ENCODE measurements around the gene GATA5. TPM values are rescaled to one million over a fixed set of nuclear protein-coding genes. Genes with fewer than 3 reads are reported as not detected.

Gene GATA5
- total RNA-seq, 1 experiment from 2014 or later = 0.96 TPM

- POLR2A ChIA-PET (ENCODE audit: unreplicated experiment) = interaction anchor here (0.6 kb wide), 1 partner anchor 123 kb away, joined by 5 read pairs; no protein-coding TSS in a partner anchor
- no peak for DNase-seq
- CTCF ChIA-PET = interaction anchor here (0.6 kb wide), 1 partner anchor 14 kb away, joined by 5 read pairs; no protein-coding TSS in a partner anchor
- Histone ChIP-seq H3K27me3 (ENCODE audit: insufficient read depth, low read depth) (no peaks in the 10 kb centered on the region), H3K9me2 (ENCODE audit: insufficient read depth) (no peaks in the 10 kb centered on the region), H3K4me2 (no peak overlapping the region), H3K4me3 (no peak overlapping the region), H3K27ac (no peak overlapping the region), H4K20me1 (ENCODE audit: insufficient read depth) (no peaks in the 10 kb centered on the region; the same call in 1 of the 2 replicates), H2AFZ (no peak overlapping the region), H3K9me3 (ENCODE audit: insufficient read depth, low read depth) (no peaks in the 10 kb centered on the region), H3K79me2 (ENCODE audit: low read depth) (no peaks in the 10 kb centered on the region), H3K4me1 (replicated peaks; ENCODE audit: insufficient read depth) (no peaks in the 10 kb centered on the region), H3F3A (ENCODE audit: insufficient read depth, low read depth) (peaks cover 4% of the 10 kb centered on the region; the same call in 1 of the 2 replicates), H3K36me3 (ENCODE audit: low read depth) (no peaks in the 10 kb centered on the region)
- TF ChIP-seq EZH2 (IDR thresholded peaks at IDR 0.05; ENCODE audit: low read depth) (no peak), CTCF (conservative IDR thresholded peaks at IDR 0.05) (no peak)
- BruUV-seq (replicated peaks) = no TSS peak
- intact Hi-C loops (cut with micrococcal nuclease; ENCODE audit: unreplicated experiment) = no loop called here
Observed at GRCh38 chr20:62506087-62506486, 30.3 kb upstream of the GATA5 start.

- Histone ChIP-seq H3K4me1 (replicated peaks; ENCODE audit: insufficient read depth) (no peaks in the 10 kb centered on the region), H3K9me2 (ENCODE audit: insufficient read depth) (no peaks in the 10 kb centered on the region), H3F3A (ENCODE audit: insufficient read depth, low read depth) (peaks cover 7% of the 10 kb centered on the region), H3K27ac (no peak overlapping the region), H3K4me3 (no peak overlapping the region), H4K20me1 (ENCODE audit: insufficient read depth) (no peaks in the 10 kb centered on the region; the same call in 1 of the 2 replicates), H3K27me3 (ENCODE audit: insufficient read depth, low read depth) (no peaks in the 10 kb centered on the region), H3K79me2 (ENCODE audit: low read depth) (no peaks in the 10 kb centered on the region), H3K9me3 (ENCODE audit: insufficient read depth, low read depth) (no peaks in the 10 kb centered on the region), H3K36me3 (ENCODE audit: low read depth) (no peaks in the 10 kb centered on the region), H2AFZ (no peak overlapping the region), H3K4me2 (no peak overlapping the region)
- POLR2A ChIA-PET (ENCODE audit: unreplicated experiment) = interaction anchor here (0.6 kb wide), 1 partner anchor 123 kb away, joined by 5 read pairs; no protein-coding TSS in a partner anchor
- no peak for DNase-seq
- intact Hi-C loops (cut with micrococcal nuclease; ENCODE audit: unreplicated experiment) = no loop called here
- BruUV-seq (replicated peaks) = no TSS peak
- TF ChIP-seq EZH2 (IDR thresholded peaks at IDR 0.05; ENCODE audit: low read depth) (no peak), CTCF (conservative IDR thresholded peaks at IDR 0.05) (no peak)
- CTCF ChIA-PET = interaction anchor here (0.6 kb wide), 1 partner anchor 14 kb away, joined by 5 read pairs; no protein-coding TSS in a partner anchor
Observed at GRCh38 chr20:62505337-62506045, 29.7 kb upstream of the GATA5 start.

GRCh38 chr20:62504323-62504722, 28.5 kb upstream of the GATA5 start:
- DNase-seq = no peak
- H3K9me2 ChIP-seq (ENCODE audit: insufficient read depth) = no peaks in the 10 kb centered on the region
- no peaks in the 10 kb centered on the region for H3K4me1 ChIP-seq (replicated peaks; ENCODE audit: insufficient read depth)
- H3F3A ChIP-seq (ENCODE audit: insufficient read depth, low read depth) = peaks cover 18% of the 10 kb centered on the region
- BruUV-seq (replicated peaks) = no TSS peak
- H3K27ac ChIP-seq = no peak overlapping the region
- no peaks in the 10 kb centered on the region for H3K36me3 ChIP-seq (ENCODE audit: low read depth)
- intact Hi-C loops (cut with micrococcal nuclease; ENCODE audit: unreplicated experiment) = no loop called here
- POLR2A ChIA-PET (ENCODE audit: unreplicated experiment) = no interaction called here
- no peak overlapping the region for H3K4me2 ChIP-seq
- H3K9me3 ChIP-seq (ENCODE audit: insufficient read depth, low read depth) = no peaks in the 10 kb centered on the region
- H3K27me3 ChIP-seq (ENCODE audit: insufficient read depth, low read depth) = no peaks in the 10 kb centered on the region
- H4K20me1 ChIP-seq (ENCODE audit: insufficient read depth) = no peaks in the 10 kb centered on the region; the same call in 1 of the 2 replicates
- no peak overlapping the region for H2AFZ ChIP-seq
- no peak overlapping the region for H3K4me3 ChIP-seq
- CTCF ChIA-PET = no interaction called here
- TF ChIP-seq EZH2 (IDR thresholded peaks at IDR 0.05; ENCODE audit: low read depth) (no peak), CTCF (conservative IDR thresholded peaks at IDR 0.05) (no peak)
- no peaks in the 10 kb centered on the region for H3K79me2 ChIP-seq (ENCODE audit: low read depth)

All from PC-9 (cell line).